B cell (primary cell): ENCODE data around the gene DOC2B.

Source experiments
- CTCF ChIP-seq: fragments of 200-600 bp; IDR thresholded peaks from one replicate; pipeline ENCODE4 v1.8.0; 2022; ENCODE audit warnings: antibody characterized with exemption, mild to moderate bottlenecking
- EZH2 ChIP-seq: IDR thresholded peaks from 2 replicates; pipeline ENCODE4 v1.6.1; 2012; ENCODE audit warnings: borderline replicate concordance, low read depth, mild to moderate bottlenecking, moderate library complexity, low read length; ENCODE audit not compliant: insufficient read depth, poor library complexity, severe bottlenecking

GRCh38 chr17:162689-163088, 18.8 kb downstream of the DOC2B start:
- TF ChIP-seq CTCF = no peak
- no peak for TF ChIP-seq EZH2
